WTC11 (cell line): Measurements from ENCODE around the gene HLA-F. TPM values are rescaled to one million over a fixed set of nuclear protein-coding genes. Genes with fewer than 3 reads are reported as not detected.

ENCODE experiments used
- ATAC-seq: fragments of 200-7000 bp; cut with Tn5 transposase; 2 replicates; pipeline ENCODE4 v1.10.0; 2021; ENCODE audit warnings: mild to moderate bottlenecking, moderate library complexity
- CTCF ChIA-PET: fragments of 300-600 bp; sonication (Branson Sonifier 250); formaldehyde crosslinking; loops from one replicate; lab custom pipeline; 2021; ENCODE audit warnings: antibody characterized with exemption; lab: Charles Lee
- POLR2A ChIA-PET: fragments of 350-600 bp; sonication (Branson Sonifier 250); formaldehyde crosslinking; loops from one replicate; lab custom pipeline; 2021; ENCODE audit warnings: antibody characterized with exemption; lab: Charles Lee
- DNase-seq: peaks from one replicate; pipeline ENCODE4 v3.0.0; 2021; ENCODE audit warnings: low spot score
- H3K27ac Mint-ChIP-seq: 2 replicates; pipeline ENCODE4 v1.8.0; 2021; ENCODE audit warnings: mixed read lengths
- H3K27me3 Mint-ChIP-seq: 2 replicates; pipeline ENCODE4 v1.8.0; 2021; ENCODE audit warnings: low read depth, mild to moderate bottlenecking, moderate library complexity, mixed read lengths
- H3K36me3 Mint-ChIP-seq: 2 replicates; pipeline ENCODE4 v1.8.0; 2021; ENCODE audit warnings: mixed read lengths
- H3K4me1 Mint-ChIP-seq: 2 replicates; pipeline ENCODE4 v1.8.0; 2022; ENCODE audit warnings: mixed read lengths
- H3K4me3 Mint-ChIP-seq: 2 replicates; pipeline ENCODE4 v1.8.0; 2021; ENCODE audit warnings: mild to moderate bottlenecking, moderate library complexity, mixed read lengths
- H3K9me3 Mint-ChIP-seq: 2 replicates; pipeline ENCODE4 v1.8.0; 2021; ENCODE audit warnings: mixed read lengths
- CREB1 ChIP-seq: sonication (generic); formaldehyde crosslinking; IDR thresholded peaks from 2 replicates; pipeline ENCODE4 v1.8.0; 2023; ENCODE audit warnings: mild to moderate bottlenecking, missing genetic modification reagents
- FOXJ3 ChIP-seq: sonication (generic); formaldehyde crosslinking; IDR thresholded peaks from 2 replicates; pipeline ENCODE4 v1.9.0; 2021; ENCODE audit warnings: missing genetic modification reagents, mild to moderate bottlenecking, borderline replicate concordance
- FOXK1 ChIP-seq: sonication (generic); formaldehyde crosslinking; IDR thresholded peaks from 2 replicates; pipeline ENCODE4 v1.8.0; 2022; ENCODE audit warnings: mild to moderate bottlenecking, moderate library complexity, missing genetic modification reagents
- FOXP1 ChIP-seq: sonication (generic); formaldehyde crosslinking; IDR thresholded peaks from 2 replicates; pipeline ENCODE4 v1.8.0; 2022; ENCODE audit warnings: missing genetic modification reagents, mild to moderate bottlenecking, moderate library complexity, borderline replicate concordance
- KAT7 ChIP-seq: sonication (generic); formaldehyde crosslinking; IDR thresholded peaks from 2 replicates; pipeline ENCODE4 v1.8.1; 2023; ENCODE audit warnings: missing genetic modification reagents, mild to moderate bottlenecking, borderline replicate concordance
- MXD4 ChIP-seq: fragments of 250-450 bp; sonication (Bioruptor Pico); IDR thresholded peaks from 2 replicates; pipeline ENCODE4 v1.8.0; 2021; ENCODE audit warnings: mild to moderate bottlenecking, moderate library complexity, borderline replicate concordance
- MYBL2 ChIP-seq: sonication (generic); formaldehyde crosslinking; IDR thresholded peaks from 2 replicates; pipeline ENCODE4 v1.8.1; 2023; ENCODE audit warnings: mild to moderate bottlenecking, moderate library complexity, missing genetic modification reagents
- NFYB ChIP-seq: sonication (generic); formaldehyde crosslinking; conservative IDR thresholded peaks from 2 replicates; pipeline ENCODE4 v1.8.0; 2022; ENCODE audit warnings: low read depth, missing genetic modification reagents
- NR3C1 ChIP-seq: sonication (generic); formaldehyde crosslinking; conservative IDR thresholded peaks from 2 replicates; pipeline ENCODE4 v1.8.1; 2023; ENCODE audit warnings: low read depth, mild to moderate bottlenecking, missing genetic modification reagents
- SMAD3 ChIP-seq: sonication (generic); formaldehyde crosslinking; IDR thresholded peaks from 2 replicates; pipeline ENCODE4 v1.8.0; 2022; ENCODE audit warnings: missing genetic modification reagents, mild to moderate bottlenecking, borderline replicate concordance
- SOX15 ChIP-seq: fragments of 250-450 bp; sonication (Bioruptor Pico); IDR thresholded peaks from 2 replicates; pipeline ENCODE4 v1.9.0; 2021; ENCODE audit warnings: mild to moderate bottlenecking
- TEAD1 ChIP-seq: sonication (generic); formaldehyde crosslinking; IDR thresholded peaks from 2 replicates; pipeline ENCODE4 v1.8.0; 2022; ENCODE audit warnings: mild to moderate bottlenecking, missing genetic modification reagents
- TP53 ChIP-seq: sonication (generic); formaldehyde crosslinking; IDR thresholded peaks from 2 replicates; pipeline ENCODE4 v1.8.1; 2023; ENCODE audit warnings: mild to moderate bottlenecking, missing genetic modification reagents
- ZNF317 ChIP-seq: sonication (generic); formaldehyde crosslinking; IDR thresholded peaks from 2 replicates; pipeline ENCODE4 v1.8.1; 2023; ENCODE audit warnings: low read depth, mild to moderate bottlenecking, moderate library complexity, missing genetic modification reagents, borderline replicate concordance
- ZNF396 ChIP-seq: fragments of 250-450 bp; sonication (Bioruptor Pico); IDR thresholded peaks from 2 replicates; pipeline ENCODE4 v1.8.0; 2021; ENCODE audit warnings: mild to moderate bottlenecking, moderate library complexity, borderline replicate concordance
- ZNF416 ChIP-seq: fragments of 250-450 bp; sonication (Bioruptor Pico); IDR thresholded peaks from 2 replicates; pipeline ENCODE4 v1.9.0; 2021; ENCODE audit warnings: mild to moderate bottlenecking, inconsistent platforms
- ZNF423 ChIP-seq: fragments of 250-450 bp; sonication (Bioruptor Pico); IDR thresholded peaks from 2 replicates; pipeline ENCODE4 v2.1.2; 2022; ENCODE audit warnings: mild to moderate bottlenecking, moderate library complexity
- total RNA-seq: library from RNA; stranded (reverse); gene quantifications from 3 replicates; pipeline ENCODE4 v1.2.3, GENCODE V29; 2021
- TF ChIP-seq, protein P1 (sequence below): fragments of 250-450 bp; sonication (Bioruptor Pico); IDR thresholded peaks from 2 replicates; pipeline ENCODE4 v1.8.0; 2021; ENCODE audit warnings: mild to moderate bottlenecking
- TF ChIP-seq, protein P2 (sequence below): sonication (generic); formaldehyde crosslinking; IDR thresholded peaks from 2 replicates; pipeline ENCODE4 v1.8.1; 2023; ENCODE audit warnings: mild to moderate bottlenecking, missing genetic modification reagents
- TF ChIP-seq, protein P3 (sequence below): sonication (generic); formaldehyde crosslinking; IDR thresholded peaks from 2 replicates; pipeline ENCODE4 v1.8.0; 2023; ENCODE audit warnings: missing genetic modification reagents, mild to moderate bottlenecking, borderline replicate concordance
- TF ChIP-seq, protein P4 (sequence below): sonication (generic); formaldehyde crosslinking; IDR thresholded peaks from 2 replicates; pipeline ENCODE4 v1.8.1; 2023; ENCODE audit warnings: mild to moderate bottlenecking, missing genetic modification reagents, moderate library complexity

The HLA-F gene
- total RNA-seq, 1 experiment from 2014 or later = 7.5 TPM

DNA sequence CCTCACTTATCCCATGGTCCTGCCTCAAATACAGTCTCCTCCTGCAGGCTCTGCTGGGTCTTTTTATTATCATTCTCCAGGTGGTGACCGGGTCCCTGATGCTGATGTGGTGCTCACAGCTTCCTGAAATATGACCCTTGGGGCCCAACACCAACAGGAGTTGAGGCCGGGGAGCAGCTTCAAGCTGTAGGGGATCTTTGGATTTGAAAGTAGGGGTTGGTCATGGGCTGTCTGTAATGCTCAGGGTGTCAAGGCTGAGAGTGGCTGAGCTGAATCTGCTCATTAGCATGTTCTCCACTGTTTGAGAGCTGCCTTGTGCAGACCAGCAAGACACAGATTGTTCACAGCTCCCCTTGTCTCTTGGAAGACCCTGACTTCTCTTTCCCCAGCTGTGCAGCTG, 35.5 kb downstream of the HLA-F start (continued):
- TF ChIP-seq, protein P1, sequence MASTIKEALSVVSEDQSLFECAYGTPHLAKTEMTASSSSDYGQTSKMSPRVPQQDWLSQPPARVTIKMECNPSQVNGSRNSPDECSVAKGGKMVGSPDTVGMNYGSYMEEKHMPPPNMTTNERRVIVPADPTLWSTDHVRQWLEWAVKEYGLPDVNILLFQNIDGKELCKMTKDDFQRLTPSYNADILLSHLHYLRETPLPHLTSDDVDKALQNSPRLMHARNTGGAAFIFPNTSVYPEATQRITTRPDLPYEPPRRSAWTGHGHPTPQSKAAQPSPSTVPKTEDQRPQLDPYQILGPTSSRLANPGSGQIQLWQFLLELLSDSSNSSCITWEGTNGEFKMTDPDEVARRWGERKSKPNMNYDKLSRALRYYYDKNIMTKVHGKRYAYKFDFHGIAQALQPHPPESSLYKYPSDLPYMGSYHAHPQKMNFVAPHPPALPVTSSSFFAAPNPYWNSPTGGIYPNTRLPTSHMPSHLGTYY (CRISPR knock-in tag) = no peak
- no peak for TF ChIP-seq TP53 (CRISPR knock-in tag)
- TF ChIP-seq, protein P2, sequence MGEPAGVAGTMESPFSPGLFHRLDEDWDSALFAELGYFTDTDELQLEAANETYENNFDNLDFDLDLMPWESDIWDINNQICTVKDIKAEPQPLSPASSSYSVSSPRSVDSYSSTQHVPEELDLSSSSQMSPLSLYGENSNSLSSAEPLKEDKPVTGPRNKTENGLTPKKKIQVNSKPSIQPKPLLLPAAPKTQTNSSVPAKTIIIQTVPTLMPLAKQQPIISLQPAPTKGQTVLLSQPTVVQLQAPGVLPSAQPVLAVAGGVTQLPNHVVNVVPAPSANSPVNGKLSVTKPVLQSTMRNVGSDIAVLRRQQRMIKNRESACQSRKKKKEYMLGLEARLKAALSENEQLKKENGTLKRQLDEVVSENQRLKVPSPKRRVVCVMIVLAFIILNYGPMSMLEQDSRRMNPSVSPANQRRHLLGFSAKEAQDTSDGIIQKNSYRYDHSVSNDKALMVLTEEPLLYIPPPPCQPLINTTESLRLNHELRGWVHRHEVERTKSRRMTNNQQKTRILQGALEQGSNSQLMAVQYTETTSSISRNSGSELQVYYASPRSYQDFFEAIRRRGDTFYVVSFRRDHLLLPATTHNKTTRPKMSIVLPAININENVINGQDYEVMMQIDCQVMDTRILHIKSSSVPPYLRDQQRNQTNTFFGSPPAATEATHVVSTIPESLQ (CRISPR knock-in tag) = no peak
- TF ChIP-seq, protein P3, sequence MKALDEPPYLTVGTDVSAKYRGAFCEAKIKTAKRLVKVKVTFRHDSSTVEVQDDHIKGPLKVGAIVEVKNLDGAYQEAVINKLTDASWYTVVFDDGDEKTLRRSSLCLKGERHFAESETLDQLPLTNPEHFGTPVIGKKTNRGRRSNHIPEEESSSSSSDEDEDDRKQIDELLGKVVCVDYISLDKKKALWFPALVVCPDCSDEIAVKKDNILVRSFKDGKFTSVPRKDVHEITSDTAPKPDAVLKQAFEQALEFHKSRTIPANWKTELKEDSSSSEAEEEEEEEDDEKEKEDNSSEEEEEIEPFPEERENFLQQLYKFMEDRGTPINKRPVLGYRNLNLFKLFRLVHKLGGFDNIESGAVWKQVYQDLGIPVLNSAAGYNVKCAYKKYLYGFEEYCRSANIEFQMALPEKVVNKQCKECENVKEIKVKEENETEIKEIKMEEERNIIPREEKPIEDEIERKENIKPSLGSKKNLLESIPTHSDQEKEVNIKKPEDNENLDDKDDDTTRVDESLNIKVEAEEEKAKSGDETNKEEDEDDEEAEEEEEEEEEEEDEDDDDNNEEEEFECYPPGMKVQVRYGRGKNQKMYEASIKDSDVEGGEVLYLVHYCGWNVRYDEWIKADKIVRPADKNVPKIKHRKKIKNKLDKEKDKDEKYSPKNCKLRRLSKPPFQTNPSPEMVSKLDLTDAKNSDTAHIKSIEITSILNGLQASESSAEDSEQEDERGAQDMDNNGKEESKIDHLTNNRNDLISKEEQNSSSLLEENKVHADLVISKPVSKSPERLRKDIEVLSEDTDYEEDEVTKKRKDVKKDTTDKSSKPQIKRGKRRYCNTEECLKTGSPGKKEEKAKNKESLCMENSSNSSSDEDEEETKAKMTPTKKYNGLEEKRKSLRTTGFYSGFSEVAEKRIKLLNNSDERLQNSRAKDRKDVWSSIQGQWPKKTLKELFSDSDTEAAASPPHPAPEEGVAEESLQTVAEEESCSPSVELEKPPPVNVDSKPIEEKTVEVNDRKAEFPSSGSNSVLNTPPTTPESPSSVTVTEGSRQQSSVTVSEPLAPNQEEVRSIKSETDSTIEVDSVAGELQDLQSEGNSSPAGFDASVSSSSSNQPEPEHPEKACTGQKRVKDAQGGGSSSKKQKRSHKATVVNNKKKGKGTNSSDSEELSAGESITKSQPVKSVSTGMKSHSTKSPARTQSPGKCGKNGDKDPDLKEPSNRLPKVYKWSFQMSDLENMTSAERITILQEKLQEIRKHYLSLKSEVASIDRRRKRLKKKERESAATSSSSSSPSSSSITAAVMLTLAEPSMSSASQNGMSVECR = no peak
- TF ChIP-seq MYBL2 = no peak

DNA sequence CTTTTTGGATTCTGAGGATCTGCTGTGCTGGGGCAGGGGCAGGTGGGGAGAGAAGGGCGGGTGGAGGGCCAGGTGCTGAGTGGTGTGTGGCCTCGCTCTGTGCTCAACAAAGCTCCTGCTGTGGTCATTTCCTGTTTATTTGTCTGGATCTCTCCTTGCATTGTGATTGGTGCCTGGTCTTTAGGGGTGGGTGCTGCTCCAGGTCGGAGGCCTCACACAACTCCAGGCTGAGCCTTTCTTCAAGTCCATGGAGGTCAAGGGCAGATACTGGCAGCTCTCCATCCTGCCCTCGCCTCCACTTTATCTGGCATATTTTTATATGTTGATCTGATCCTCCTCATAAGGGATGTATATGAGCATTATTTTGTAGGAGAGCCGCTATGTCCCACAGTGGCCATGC, 36.2 kb downstream of the HLA-F start:
- Mint-ChIP-seq H3K36me3 (no peaks in the 10 kb centered on the region), H3K27ac (peak overlapping the region; percentile 94), H3K4me1 (peaks cover 66% of the 10 kb centered on the region), H3K27me3 (no peaks in the 10 kb centered on the region; the same call in none of the 2 replicates), H3K4me3 (0 out of 2 replicates have a peak overlapping the region, but pooled peaks have one; percentile 8), H3K9me3 (peaks cover 8% of the 10 kb centered on the region; the same call in 1 of the 2 replicates)
- ATAC-seq (peak; percentile 91), DNase-seq (peak; percentile 54)
- POLR2A ChIA-PET = interaction anchor here (0.6 to 1.3 kb wide), 2 partner anchors 110 to 1866 kb away, joined by 4 to 6 read pairs; no protein-coding TSS in a partner anchor
- CTCF ChIA-PET = interaction anchor here (0.7 to 4.0 kb wide), 11 partner anchors 10 to 694 kb away, joined by 3 to 20 read pairs (median 5); no protein-coding TSS in a partner anchor
- TF ChIP-seq SOX15 (CRISPR knock-in tag) (no peak), ZNF396 (CRISPR knock-in tag) (no peak), SMAD3 (CRISPR knock-in tag) (no peak; the same call in 1 of the 2 replicates), NFYB (0 out of 2 replicates have a peak, but pooled peaks have one; percentile 29), MYBL2 (0 out of 2 replicates have a peak, but pooled peaks have one; percentile 39), MXD4 (no peak), CREB1 (CRISPR knock-in tag) (no peak), FOXK1 (CRISPR knock-in tag) (peak; percentile 72), ZNF423 (CRISPR knock-in tag) (no peak), TEAD1 (CRISPR knock-in tag) (peak; percentile 40; the same call in 1 of the 2 replicates), ZNF317 (no peak), ZNF416 (no peak), FOXJ3 (no peak), KAT7 (CRISPR knock-in tag) (no peak), NR3C1 (CRISPR knock-in tag) (no peak), FOXP1 (CRISPR knock-in tag) (no peak)
- TF ChIP-seq, protein P4, sequence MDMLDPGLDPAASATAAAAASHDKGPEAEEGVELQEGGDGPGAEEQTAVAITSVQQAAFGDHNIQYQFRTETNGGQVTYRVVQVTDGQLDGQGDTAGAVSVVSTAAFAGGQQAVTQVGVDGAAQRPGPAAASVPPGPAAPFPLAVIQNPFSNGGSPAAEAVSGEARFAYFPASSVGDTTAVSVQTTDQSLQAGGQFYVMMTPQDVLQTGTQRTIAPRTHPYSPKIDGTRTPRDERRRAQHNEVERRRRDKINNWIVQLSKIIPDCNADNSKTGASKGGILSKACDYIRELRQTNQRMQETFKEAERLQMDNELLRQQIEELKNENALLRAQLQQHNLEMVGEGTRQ (CRISPR knock-in tag) = peak; percentile 21; the same call in 1 of the 2 replicates
- TF ChIP-seq, protein P2 (CRISPR knock-in tag) = no peak
- TF ChIP-seq, protein P3 = no peak
